Stimulated activated CD8-positive, alpha-beta memory T cell treated with anti-CD3 and anti-CD28 coated beads, Interleukin-4, amount 100 ng/mL, for 1 hour (primary cell): ENCODE results near the gene CNPY1.

Source experiments
- DNase-seq, 2 donors: peaks; one replicate each; pipeline ENCODE4 v3.0.0-alpha.2; 2020; ENCODE audit warnings: low read depth in 2 of 2, low spot score in 1 of 2

Gene CNPY1

DNA sequence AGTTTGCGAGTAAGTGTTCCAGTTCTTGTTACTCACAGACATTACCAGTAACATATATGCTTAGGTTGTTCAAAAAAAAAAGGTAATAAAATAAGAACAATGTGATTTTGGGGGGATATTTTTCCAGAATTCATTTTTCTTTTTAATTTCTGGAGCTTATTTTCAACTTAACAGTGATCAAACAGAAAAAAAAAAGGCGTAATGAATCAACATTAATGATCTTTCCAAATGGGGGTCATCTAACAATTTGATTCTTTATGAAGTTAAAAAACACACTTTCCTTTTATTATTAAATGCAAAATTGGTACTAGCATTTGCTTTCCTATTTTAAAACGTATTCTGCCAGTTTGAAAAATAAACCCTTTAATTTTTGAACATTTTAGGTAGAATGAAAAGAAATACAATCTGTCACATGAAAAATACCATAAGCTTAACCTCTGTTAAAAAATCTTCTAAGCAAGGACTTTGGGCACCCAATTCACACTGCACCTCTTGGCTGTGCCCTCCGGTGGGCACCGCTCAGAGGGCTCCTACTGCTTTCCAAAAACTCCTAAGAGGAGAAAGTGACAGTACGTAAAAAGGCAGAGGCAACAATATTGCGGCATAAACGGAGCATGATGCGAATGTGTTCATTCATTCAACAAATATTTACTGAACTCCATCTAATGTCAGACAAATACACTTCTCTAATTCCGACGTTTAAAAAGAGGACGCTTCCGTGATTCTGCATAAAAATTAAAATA, 32.6 kb downstream of the CNPY1 start:
- no peak for DNase-seq

DNA sequence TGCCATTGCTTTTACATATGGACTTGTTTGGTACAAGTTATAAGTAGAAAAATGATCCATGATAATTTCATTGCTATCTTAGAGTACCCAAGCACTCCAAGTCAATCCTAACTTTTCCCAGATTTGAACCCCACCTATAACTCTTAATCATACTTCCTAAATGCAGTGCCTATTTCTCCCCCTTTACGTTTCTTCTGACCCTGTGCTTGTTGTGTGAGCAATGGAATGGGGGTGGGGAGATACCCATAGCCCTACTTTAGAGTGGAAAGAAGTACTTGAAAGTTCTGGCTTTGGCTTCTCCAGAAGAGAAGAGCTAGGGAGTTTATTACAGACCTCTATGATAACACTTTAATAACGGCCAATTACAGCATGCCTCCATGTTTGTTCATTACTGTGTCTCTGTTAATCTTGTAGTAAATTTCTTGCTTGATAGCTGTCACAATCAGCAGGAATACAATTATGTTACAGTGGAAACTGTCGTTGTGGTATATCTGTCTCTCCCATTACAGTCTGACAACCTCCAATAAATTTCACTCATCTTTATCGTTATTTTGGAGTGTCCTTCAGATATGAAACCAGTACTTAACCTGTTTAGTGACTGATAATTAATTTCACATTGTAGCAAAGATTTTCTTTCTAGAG, 34.0 kb downstream of the CNPY1 start:
- DNase-seq = no peak

GRCh38 chr7:155511702-155511996, 34.7 kb downstream of the CNPY1 start:
- no peak for DNase-seq

DNA sequence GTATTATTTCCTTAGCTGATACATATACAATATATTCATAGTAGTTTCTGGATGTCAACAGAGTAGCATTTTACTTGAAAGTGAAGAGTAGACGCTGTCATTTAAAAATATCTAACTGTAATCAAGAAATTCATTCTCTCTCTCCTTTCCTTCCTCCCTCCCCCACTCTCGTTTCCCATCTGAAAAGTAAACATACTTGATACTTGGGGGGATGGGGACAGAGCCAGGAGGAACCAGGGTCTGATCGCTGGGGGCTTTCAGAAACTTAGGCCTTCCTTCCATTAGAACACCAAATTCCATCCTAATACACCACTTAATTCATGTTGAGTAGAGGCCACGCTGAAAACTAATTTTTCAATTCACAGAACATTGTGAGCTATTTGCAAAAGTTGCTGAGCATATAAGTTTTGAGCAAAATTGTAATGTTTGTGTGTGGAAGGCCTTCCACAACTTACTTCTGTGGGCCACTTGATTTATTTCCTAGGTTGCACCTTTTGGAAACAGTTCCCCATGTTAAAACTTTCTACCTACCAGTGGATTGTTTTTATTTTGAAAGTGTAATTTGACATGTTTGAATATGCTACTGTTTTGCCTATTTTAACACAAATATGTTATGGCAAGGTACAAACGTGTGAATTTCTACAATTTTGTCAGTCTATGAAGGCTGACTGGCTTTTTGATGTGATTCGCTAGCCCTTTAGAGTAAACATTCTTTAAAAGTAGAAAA, 35.2 kb downstream of the CNPY1 start:
- DNase-seq = no peak

DNA sequence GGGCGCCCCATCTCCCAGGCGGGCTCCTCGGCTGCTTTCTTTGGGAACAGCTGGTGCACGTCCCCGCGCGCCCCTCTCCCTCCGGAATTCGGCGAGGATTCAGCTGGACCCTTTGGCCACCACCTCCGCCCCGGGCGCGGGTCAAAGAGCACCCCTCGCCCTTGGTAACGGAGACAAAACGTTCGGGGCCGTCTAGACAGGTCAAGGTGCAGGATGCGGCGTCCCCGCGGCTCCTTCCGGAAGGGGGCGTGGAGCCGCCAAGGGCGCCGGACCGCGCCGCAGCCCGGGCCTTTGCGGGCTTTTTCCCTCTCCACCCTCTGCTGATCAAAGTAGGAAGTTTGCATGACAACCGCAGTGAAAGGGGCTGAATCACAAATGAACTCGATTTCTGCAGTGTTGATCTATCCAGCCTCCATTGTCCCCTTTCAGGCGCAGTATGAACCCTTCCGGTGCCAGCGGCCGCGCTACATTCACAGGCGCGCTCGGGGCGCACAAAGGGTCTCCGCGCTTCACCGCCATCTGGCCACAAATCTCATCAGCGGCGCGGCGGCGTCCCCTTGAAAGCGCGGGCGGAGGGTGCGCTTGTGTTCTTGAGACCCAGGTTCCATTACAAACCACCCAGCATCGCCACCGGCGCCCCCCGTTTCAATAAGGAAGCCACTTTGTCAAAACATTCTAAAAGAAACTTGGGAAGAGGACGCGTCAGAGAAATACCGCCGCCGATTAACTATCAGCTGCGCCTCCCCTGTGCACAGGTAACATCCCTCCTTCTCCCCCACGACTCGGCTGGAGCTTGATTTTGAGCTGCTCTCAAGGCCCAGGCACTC, 36.4 kb downstream of the CNPY1 start:
- DNase-seq = no peak

DNA sequence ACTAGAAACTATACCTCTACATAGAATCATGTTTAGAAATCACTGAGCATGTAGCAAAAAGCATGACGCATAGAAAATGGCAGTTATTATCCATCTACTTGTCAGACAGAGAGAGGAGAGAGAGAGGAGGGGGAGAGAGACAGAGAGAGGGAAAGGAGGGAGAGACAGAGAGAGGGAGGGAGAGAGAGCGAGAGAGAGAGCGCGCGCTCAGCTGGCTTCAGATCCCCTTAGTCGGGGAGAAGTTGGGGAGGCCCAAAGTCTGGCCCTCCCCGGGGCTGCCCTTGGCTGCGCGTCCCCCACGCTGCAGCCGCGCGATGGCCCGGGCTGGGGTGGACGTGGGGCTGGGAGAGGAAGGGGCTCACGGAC, 37.0 kb downstream of the CNPY1 start:
- no peak for DNase-seq

DNA sequence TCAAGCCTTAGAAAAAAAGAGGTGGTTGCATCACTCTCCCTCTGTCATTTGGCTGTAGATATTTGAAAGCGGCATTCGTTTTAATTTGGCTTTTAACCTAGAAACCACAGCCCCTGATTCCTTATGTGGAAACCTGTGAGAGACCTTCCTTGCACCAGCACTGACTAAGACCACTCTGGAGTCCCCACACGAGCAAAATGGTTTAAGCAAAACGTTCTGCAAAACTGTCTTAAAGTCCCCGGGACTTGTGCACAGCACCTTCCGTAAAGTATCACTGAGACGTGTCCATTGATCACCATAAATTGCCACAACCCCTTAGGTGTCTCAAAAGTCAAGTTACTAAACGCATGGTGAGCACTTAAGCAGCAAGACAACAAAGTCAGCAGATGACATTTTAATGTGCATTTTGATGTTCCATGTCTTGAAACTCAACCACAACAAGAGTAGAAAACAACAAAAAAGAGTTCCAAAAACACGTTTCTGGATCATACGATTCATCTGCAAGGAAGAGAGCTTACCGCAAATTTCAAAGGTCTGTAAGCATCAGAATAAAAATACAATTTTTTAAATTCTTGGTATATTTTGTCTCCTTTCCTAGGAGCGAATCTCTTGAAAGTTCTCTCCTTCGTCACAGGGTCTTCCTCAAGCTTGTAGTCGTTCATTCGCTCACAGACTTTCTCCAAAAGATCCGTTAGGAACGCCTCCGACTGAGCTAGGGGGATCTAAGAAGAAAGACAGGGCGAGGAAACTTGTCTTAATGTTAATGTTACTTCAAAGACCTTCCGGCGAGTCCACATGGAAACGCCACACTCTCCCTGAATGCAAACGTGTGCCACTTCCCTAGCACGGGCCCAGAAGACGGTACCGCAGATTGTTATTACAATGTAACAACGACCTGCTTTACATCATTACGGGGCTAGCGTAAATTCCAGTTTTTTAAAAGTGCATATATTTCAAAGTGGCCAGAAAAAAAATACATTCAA, 37.7 kb downstream of the CNPY1 start:
- DNase-seq = no peak

DNA sequence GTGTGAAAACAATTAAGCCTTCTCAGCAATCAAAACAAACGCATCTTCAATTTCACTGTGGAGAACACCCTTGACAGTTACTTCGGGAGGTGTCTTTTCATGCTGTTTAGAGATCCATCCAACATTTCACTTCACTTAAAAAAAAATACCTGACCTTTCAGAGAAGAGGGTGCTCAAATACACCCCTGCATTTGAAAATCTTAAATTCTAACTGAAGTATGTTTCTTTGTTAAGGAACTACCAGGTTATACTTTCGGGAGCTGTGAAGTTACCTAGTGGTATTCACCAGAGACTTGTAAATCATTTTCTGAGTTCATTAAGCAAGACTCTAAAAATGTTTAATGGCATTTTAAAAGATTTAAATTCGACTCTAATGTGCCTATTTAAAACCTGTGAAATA, 38.8 kb downstream of the CNPY1 start:
- no peak for DNase-seq

DNA sequence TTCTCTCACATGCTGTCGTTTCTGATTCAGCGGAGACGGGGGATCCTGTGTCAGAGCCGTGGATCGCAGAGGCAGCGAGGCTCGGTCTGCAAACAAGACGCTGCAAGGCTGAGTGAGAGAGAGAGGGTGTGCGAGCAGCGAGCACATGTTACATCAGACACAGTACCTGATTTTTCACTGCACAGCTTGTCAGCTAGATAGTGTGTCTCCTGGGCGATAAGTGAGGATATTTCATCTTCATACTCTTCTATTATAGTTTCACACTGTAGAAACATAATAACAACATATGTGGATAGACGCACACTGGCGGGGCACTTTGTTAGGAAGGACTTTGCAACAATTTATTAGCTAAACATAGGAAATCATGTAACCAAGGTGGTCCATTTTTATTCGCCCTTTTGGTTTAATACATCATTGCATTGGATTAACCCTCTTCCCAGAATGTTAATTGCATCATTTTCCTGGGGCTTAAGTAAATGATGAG, 39.5 kb downstream of the CNPY1 start:
- no peak for DNase-seq

DNA sequence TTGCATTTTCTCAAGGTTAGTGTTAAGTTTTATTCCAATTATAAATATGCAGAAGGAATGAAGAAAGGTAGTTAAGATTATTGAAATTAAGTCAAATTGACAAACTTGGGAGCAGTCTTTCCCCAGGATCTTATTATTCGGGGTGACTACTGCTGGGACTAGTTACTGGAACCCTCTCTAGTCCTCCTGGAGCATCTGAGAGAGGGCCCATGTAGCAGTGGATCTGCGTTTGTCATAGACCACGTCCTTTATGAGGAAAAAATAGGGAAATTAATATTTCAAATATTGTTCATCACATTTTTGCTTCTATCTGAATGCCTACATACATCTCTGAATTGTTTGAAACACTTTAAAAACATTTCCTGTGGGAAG, 41.0 kb downstream of the CNPY1 start:
- DNase-seq = no peak

- DNase-seq = no peak
These were observed 49.0 kb downstream of the CNPY1 start for GRCh38 chr7:155497149-155497901.

DNA sequence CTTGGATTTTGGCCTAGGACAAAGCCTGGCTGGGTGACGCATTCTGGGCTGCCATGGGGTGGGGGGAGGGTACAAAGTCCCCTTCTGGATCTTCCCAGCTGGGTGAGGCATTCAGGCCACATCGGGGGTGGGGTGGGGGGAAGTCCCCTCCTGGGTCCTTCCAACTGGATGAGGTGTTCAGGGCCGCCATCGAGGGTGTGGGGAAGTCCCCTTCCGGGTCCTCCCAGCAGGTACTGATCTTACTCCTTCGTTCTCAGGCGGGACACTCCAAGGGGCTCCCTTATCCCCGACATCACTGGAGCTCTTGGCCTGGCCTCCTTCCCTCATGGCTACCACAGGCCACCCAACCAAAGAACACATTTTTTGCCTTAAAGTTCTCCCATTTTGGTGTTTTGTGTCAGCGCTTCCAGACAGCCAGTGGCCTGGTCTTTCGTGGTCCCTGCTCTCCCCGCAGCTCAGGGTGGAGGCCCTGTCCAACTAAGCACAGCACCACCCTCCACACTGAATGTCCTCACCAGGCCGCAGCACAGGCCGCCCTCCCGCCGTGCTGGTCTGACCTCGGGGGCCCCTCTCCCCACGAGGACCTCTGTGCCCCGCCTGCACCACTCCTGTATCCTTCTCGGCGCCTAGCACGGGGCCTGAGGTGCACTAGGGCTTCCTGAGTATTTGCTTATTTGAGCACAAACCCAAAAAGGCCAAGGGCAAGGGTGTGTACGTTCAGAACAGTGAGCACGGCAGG, 49.9 kb downstream of the CNPY1 start:
- DNase-seq = no peak

DNA sequence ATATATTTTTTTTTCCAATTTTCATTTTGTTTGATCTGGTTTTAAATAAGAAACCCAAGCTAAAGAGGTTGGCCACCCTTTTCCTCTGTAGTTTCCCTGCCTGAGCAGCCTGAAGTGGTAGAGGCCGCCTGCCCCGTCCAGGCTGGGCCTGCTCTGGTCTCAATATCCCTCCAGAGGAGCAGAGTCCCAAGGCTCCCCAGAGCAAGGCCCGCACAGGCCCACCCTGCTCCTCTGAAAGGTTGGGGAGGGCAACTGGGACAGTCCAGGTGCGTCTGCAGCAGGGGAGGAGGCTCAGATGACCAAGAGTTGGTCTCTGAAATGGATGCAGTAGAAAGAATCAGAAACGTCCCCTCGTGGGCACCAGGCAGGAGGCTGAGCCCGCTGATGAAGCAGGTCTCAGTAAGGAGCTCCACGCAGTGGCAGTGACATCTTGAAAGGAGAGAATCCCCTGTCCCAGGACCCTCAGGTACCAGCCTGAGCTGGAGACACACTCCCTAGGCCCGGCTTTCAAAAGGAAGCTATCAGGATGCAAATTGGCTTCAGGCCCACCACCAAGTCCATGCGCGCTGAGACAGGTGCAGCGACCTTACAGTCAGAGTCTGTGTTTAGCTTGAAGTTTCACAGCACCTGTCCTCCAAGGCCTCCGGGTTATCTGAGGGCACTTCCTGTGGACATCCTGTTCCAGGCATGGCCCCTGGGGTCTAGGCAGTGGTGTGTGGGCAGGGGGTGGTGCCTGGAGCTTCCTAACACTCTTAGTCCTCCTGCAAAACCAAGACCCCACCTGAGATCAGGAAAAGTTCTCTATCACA, 50.7 kb downstream of the CNPY1 start:
- no peak for DNase-seq

- DNase-seq = no peak
These were observed 51.8 kb downstream of the CNPY1 start for GRCh38 chr7:155494551-155494950.

DNA sequence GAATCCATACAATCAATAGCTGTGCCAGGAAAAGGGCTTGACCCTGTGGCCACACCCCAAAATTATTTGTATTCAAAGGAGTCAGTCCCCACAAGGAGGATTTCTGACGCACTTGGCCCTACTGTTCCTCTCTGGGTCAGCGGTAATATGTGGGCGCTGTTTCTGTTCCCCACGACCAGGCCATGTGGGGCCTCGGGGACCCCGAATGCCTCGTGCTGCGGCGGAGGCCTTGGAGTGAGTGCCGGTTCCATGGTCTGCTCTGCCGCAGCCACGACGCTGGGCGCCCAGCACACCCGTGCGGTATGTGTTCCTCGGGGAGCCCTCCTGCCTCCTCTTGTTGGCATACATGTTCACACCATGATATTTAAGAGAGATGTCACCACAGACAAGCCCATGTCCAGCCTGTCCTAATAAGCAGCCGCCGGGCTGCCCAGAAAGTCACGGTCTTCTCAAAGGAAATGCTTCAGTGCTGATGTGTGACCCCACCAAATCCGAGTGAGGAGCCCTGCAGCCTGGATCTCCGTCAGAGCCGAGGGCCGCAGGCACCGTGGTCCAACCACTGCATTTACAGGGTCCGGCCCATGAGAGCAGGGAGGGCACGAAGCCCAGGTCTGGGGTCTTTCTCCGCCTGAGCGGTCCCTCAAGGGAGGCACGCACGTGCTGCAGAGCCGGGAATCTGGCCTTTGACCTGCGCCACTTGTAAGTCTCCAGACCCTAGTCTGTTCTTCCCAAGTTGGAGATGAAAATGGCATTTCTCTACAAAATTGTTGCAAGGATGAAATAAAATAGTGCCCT, 52.4 kb downstream of the CNPY1 start:
- no peak for DNase-seq

GRCh38 chr7:155491812-155492211, 54.5 kb downstream of the CNPY1 start:
- DNase-seq = no peak
